Measurements from ENCODE around the gene HES4.

- TF ChIP-seq CTCF (IDR thresholded peaks at IDR 0.05), result no peak
- TF ChIP-seq POLR2A (IDR thresholded peaks at IDR 0.05), result no peak
These were observed 15.5 kb downstream of the HES4 start for GRCh38 chr1:984476-984814.

Measured in lower leg skin (tissue), 3 donors.